ENCODE data around the gene SPOPL. TPM values are rescaled to one million over a fixed set of nuclear protein-coding genes. Genes with fewer than 3 reads are reported as not detected.

Gene SPOPL
- total and polyA plus RNA-seq, 9 of the 15 experiments (the other 6 are each of a cell fraction or from before 2014, with no cell fraction given), result 0.53 to 6.1 (median 4.1) TPM

DNA sequence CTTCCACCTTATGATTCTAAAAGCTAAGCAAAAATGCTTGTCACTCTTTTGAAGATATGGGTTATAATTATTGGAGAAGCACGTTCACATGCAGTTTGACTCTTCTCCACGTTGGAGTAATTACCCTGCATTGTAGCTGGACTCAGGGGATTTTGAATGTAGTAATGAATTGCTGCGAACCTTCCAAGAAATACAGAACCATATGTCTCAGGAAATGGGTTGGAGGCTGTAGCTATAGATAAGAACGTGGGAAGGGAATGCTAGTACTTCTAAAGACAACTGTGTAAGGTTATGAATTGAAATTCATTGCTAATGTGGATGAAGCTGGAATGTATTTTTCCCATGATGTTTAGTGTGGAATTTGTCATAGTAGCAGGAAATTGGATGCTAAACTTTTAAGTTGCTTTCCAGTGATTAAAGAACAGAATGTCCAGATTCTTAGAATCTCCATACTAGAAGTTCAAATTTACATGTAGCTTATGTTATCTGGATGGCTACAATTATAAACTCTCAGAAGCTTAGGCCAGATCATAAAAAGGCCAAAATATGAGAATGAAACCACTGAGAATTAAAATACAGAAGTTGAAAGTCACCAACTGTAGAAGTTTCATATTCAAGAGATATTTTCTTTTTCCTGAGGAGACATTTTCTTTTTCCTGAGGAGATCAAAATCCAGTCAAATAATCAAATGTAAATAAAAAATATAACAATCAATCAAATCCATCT is 27.3 kb upstream of the SPOPL start (continued):
- TF ChIP-seq, protein P1, sequence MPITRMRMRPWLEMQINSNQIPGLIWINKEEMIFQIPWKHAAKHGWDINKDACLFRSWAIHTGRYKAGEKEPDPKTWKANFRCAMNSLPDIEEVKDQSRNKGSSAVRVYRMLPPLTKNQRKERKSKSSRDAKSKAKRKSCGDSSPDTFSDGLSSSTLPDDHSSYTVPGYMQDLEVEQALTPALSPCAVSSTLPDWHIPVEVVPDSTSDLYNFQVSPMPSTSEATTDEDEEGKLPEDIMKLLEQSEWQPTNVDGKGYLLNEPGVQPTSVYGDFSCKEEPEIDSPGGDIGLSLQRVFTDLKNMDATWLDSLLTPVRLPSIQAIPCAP (CRISPR knock-in tag; IDR thresholded peaks at IDR 0.05; ENCODE audit: borderline replicate concordance), result no peak
- TF ChIP-seq CBFA2T3 (IDR thresholded peaks at IDR 0.05), result peak; percentile 84
- TF ChIP-seq ZNF780A (CRISPR knock-in tag; IDR thresholded peaks at IDR 0.05), result no peak
- peak; percentile 31; the same call in 1 of the 2 replicates for TF ChIP-seq SMARCA4 (IDR thresholded peaks at IDR 0.05)
- TF ChIP-seq, protein P2, sequence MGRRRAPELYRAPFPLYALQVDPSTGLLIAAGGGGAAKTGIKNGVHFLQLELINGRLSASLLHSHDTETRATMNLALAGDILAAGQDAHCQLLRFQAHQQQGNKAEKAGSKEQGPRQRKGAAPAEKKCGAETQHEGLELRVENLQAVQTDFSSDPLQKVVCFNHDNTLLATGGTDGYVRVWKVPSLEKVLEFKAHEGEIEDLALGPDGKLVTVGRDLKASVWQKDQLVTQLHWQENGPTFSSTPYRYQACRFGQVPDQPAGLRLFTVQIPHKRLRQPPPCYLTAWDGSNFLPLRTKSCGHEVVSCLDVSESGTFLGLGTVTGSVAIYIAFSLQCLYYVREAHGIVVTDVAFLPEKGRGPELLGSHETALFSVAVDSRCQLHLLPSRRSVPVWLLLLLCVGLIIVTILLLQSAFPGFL (CRISPR knock-in tag; IDR thresholded peaks at IDR 0.05), result no peak
- TF ChIP-seq ZBTB7A (IDR thresholded peaks at IDR 0.05; ENCODE audit: borderline replicate concordance, control insufficient read depth, low read depth, low read length), result no peak
- TF ChIP-seq KDM1A (IDR thresholded peaks at IDR 0.05), result no peak
- TF ChIP-seq SMARCE1 (IDR thresholded peaks at IDR 0.05), result peak; percentile 55; the same call in 1 of the 2 replicates
- 0 out of 2 replicates have a peak, but pooled peaks have one; percentile 32 for TF ChIP-seq KLF16 (IDR thresholded peaks at IDR 0.05)
- 0 out of 2 replicates have a peak, but pooled peaks have one; percentile 32 for TF ChIP-seq EGR1 (conservative IDR thresholded peaks at IDR 0.05)
- no peak for TF ChIP-seq SIN3A (IDR thresholded peaks at IDR 0.05; ENCODE audit: borderline replicate concordance in 2 of 2, control insufficient read depth in 1 of 2, low read depth in 2 of 2, low read length in 2 of 2)
